H1 (cell line): Measurements from ENCODE around the gene HORMAD2. TPM values are rescaled to one million over a fixed set of nuclear protein-coding genes. Genes with fewer than 3 reads are reported as not detected.

Experiments
- CTCF ChIA-PET: fragments of 300-600 bp; sonication (Branson Sonifier 250); formaldehyde crosslinking; loops from one replicate; lab custom pipeline; 2021; ENCODE audit not compliant: partially characterized antibody; lab: Charles Lee
- POLR2A ChIA-PET: fragments of 300-600 bp; sonication (Branson Sonifier 250); formaldehyde crosslinking; loops from one replicate; lab custom pipeline; 2021; ENCODE audit warnings: inconsistent platforms; ENCODE audit not compliant: partially characterized antibody; lab: Charles Lee
- DNase-seq, 2 experiments: peaks; one replicate each; pipeline versions ENCODE4 v3.0.0 to v3.0.0-alpha.2; 2010 to 2022; ENCODE audit warnings: low spot score in 2 of 2, low read depth in 1 of 2, mixed read lengths in 1 of 2
- FAIRE-seq: peaks from 2 replicates; lab custom pipeline; 2011; peaks lifted over from hg19 to GRCh38; lab: Jason Lieb, UNC
- H2AFZ ChIP-seq: 2 replicates; pipeline ENCODE4 v1.8.1; 2012; ENCODE audit warnings: low read length, inconsistent platforms
- H2AK5ac ChIP-seq: 2 replicates; pipeline ENCODE4 v1.6.1; 2013; ENCODE audit warnings: low read depth, low read length
- H2BK120ac ChIP-seq: replicated peaks from 2 replicates; pipeline ENCODE3; 2013; ENCODE audit warnings: low read depth, low read length, inconsistent platforms
- H2BK12ac ChIP-seq: 2 replicates; pipeline ENCODE4 v1.6.1; 2013; ENCODE audit warnings: low read depth, low read length
- H2BK15ac ChIP-seq: 2 replicates; pipeline ENCODE4 v1.6.1; 2013; ENCODE audit warnings: low read length
- H2BK20ac ChIP-seq: 2 replicates; pipeline ENCODE4 v1.6.1; 2013; ENCODE audit warnings: low read length
- H2BK5ac ChIP-seq: 2 replicates; pipeline ENCODE4 v1.6.1; 2013; ENCODE audit warnings: low read depth, low read length
- H3K14ac ChIP-seq: 2 replicates; pipeline ENCODE4 v1.6.1; 2013; ENCODE audit warnings: inconsistent platforms; ENCODE audit not compliant: insufficient read length
- H3K18ac ChIP-seq: 2 replicates; pipeline ENCODE4 v1.6.1; 2013; ENCODE audit warnings: low read length; ENCODE audit errors: extremely low read depth
- H3K23ac ChIP-seq: 2 replicates; pipeline ENCODE4 v1.6.1; 2013; ENCODE audit warnings: inconsistent platforms; ENCODE audit not compliant: insufficient read length
- H3K23me2 ChIP-seq: 2 replicates; pipeline ENCODE4 v1.6.1; 2013; ENCODE audit warnings: low read depth, low read length
- H3K27ac ChIP-seq: 2 replicates; pipeline ENCODE4 v1.6.1; 2011; ENCODE audit warnings: low read depth, low read length, inconsistent platforms
- H3K27me3 ChIP-seq, 4 experiments: replicated peaks in 1 of 4; 1 replicate in 1 of 4; 2 replicates in 3 of 4; pipeline versions ENCODE4 v1.6.1 to v1.8.1; 2011 to 2013; ENCODE audit warnings: low read length in 3 of 4, mild to moderate bottlenecking in 3 of 4, inconsistent platforms in 2 of 4, mixed read lengths in 2 of 4, moderate library complexity in 1 of 4; ENCODE audit not compliant: control insufficient read depth in 3 of 4, insufficient read depth in 3 of 4; ENCODE audit errors: extremely low read depth in 1 of 4
- H3K36me3 ChIP-seq, 4 experiments: 2 replicates each; pipeline versions ENCODE4 v1.6.1 to v1.8.1; 2011 to 2013; ENCODE audit warnings: mild to moderate bottlenecking in 4 of 4, low read length in 3 of 4, moderate library complexity in 2 of 4, control low read depth in 1 of 4, inconsistent platforms in 1 of 4; ENCODE audit not compliant: insufficient read depth in 4 of 4, control insufficient read depth in 2 of 4
- H3K4ac ChIP-seq: replicated peaks from 2 replicates; pipeline ENCODE3; 2013; ENCODE audit warnings: low read length, low read depth, mixed read lengths, inconsistent platforms; ENCODE audit not compliant: insufficient read length
- H3K4me1 ChIP-seq, 4 experiments: replicated peaks in 1 of 4; 1 replicate in 1 of 4; 2 replicates in 3 of 4; pipeline versions ENCODE4 v1.6.1 to v1.8.1; 2011 to 2013; ENCODE audit warnings: low read length in 3 of 4, inconsistent platforms in 2 of 4, mixed read lengths in 1 of 4; ENCODE audit not compliant: insufficient read depth in 4 of 4, control insufficient read depth in 3 of 4
- H3K4me2 ChIP-seq, 2 experiments: 2 replicates each; pipeline versions ENCODE4 v1.6.1 to v1.8.1; 2011 to 2013; ENCODE audit warnings: low read depth in 2 of 2, low read length in 2 of 2, control low read depth in 1 of 2, inconsistent platforms in 1 of 2, mild to moderate bottlenecking in 1 of 2; ENCODE audit not compliant: insufficient read depth in 1 of 2
- H3K4me3 ChIP-seq, 4 experiments: fragments of 200-600, 300-600 bp in 1 of 4; sonication (generic), shearing (Covaris generic), sonication (Bioruptor Twin) in 1 of 4; 2 replicates each; pipeline versions ENCODE4 v1.5.1 to v1.8.1; 2011 to 2016; ENCODE audit warnings: low read length in 4 of 4, low read depth in 3 of 4, control low read depth in 2 of 4, inconsistent platforms in 2 of 4, mild to moderate bottlenecking in 2 of 4, mixed read lengths in 1 of 4, moderate library complexity in 1 of 4; ENCODE audit not compliant: insufficient read depth in 2 of 4; ENCODE audit errors: extremely low read depth in 1 of 4
- H3K56ac ChIP-seq: replicated peaks from 2 replicates; pipeline ENCODE3; 2013; ENCODE audit warnings: low read depth, mild to moderate bottlenecking, mixed read lengths, low read length, inconsistent platforms; ENCODE audit not compliant: insufficient read length
- H3K79me1 ChIP-seq: 2 replicates; pipeline ENCODE4 v1.6.1; 2013; ENCODE audit warnings: low read depth, low read length, control low read depth
- H3K79me2 ChIP-seq, 2 experiments: 2 replicates each; pipeline versions ENCODE4 v1.6.1 to v1.8.1; 2012 to 2013; ENCODE audit warnings: low read length in 2 of 2, mild to moderate bottlenecking in 2 of 2, inconsistent platforms in 1 of 2; ENCODE audit not compliant: insufficient read depth in 2 of 2, control insufficient read depth in 1 of 2
- H3K9ac ChIP-seq, 4 experiments: replicated peaks in 1 of 4; 1 replicate in 1 of 4; 2 replicates in 3 of 4; pipeline versions ENCODE4 v1.6.1 to v1.8.1; 2011 to 2013; ENCODE audit warnings: low read depth in 3 of 4, low read length in 3 of 4, control low read depth in 2 of 4, mild to moderate bottlenecking in 2 of 4, moderate library complexity in 2 of 4, inconsistent platforms in 1 of 4; ENCODE audit errors: extremely low read depth in 1 of 4
- H3K9me3 ChIP-seq, 2 experiments: 2 replicates each; pipeline versions ENCODE4 v1.6.1 to v1.8.1; 2012 to 2013; ENCODE audit warnings: mild to moderate bottlenecking in 2 of 2, moderate library complexity in 2 of 2, control low read depth in 1 of 2, inconsistent platforms in 1 of 2, low read depth in 1 of 2, low read length in 1 of 2, mixed read lengths in 1 of 2; ENCODE audit not compliant: insufficient read depth in 2 of 2
- H4K20me1 ChIP-seq, 2 experiments: replicated peaks in 1 of 2; 2 replicates each; pipeline versions ENCODE3 to v1.8.1; 2011 to 2013; ENCODE audit warnings: inconsistent platforms in 2 of 2, low read length in 2 of 2, mild to moderate bottlenecking in 1 of 2; ENCODE audit not compliant: insufficient read depth in 2 of 2, control insufficient read depth in 1 of 2
- H4K5ac ChIP-seq: 2 replicates; pipeline ENCODE4 v1.6.1; 2013; ENCODE audit warnings: low read length, low read depth, mixed read lengths, inconsistent platforms; ENCODE audit not compliant: insufficient read length
- H4K8ac ChIP-seq: 2 replicates; pipeline ENCODE4 v1.8.0; 2013; ENCODE audit warnings: mild to moderate bottlenecking, moderate library complexity, low read length, inconsistent platforms; ENCODE audit not compliant: insufficient read depth; ENCODE audit errors: extremely low read depth
- H4K91ac ChIP-seq: replicated peaks from 2 replicates; pipeline ENCODE3; 2013; ENCODE audit warnings: low read length, mixed read lengths, inconsistent platforms; ENCODE audit not compliant: insufficient read length
- CEBPB ChIP-seq: IDR thresholded peaks from 2 replicates; pipeline ENCODE4 v1.6.1; 2012; ENCODE audit warnings: low read depth, low read length
- FOSL1 ChIP-seq: IDR thresholded peaks from 2 replicates; pipeline ENCODE4 v1.6.1; 2011; ENCODE audit warnings: mild to moderate bottlenecking, low read depth, low read length, moderate library complexity; ENCODE audit not compliant: insufficient read depth
- GTF2F1 ChIP-seq: IDR thresholded peaks from 2 replicates; pipeline ENCODE4 v1.6.1; 2012; ENCODE audit warnings: low read depth, low read length, improper control_type of control experiment, borderline replicate concordance
- HDAC6 ChIP-seq: IDR thresholded peaks from one replicate; pipeline ENCODE4 v1.7.1; 2012; ENCODE audit warnings: low read depth, mild to moderate bottlenecking, inconsistent platforms, low read length, moderate library complexity
- JUN ChIP-seq: IDR thresholded peaks from 2 replicates; pipeline ENCODE4 v1.6.1; 2011; ENCODE audit warnings: low read depth, mild to moderate bottlenecking, improper control_type of control experiment, low read length
- KDM4A ChIP-seq: IDR thresholded peaks from one replicate; pipeline ENCODE4 v1.7.1; 2012; ENCODE audit warnings: low read depth, mild to moderate bottlenecking, moderate library complexity, low read length, inconsistent platforms; ENCODE audit not compliant: severe bottlenecking
- MAFK ChIP-seq: IDR thresholded peaks from 2 replicates; pipeline ENCODE4 v1.6.1; 2012; ENCODE audit warnings: low read depth, mild to moderate bottlenecking, improper control_type of control experiment, low read length
- MAX ChIP-seq: IDR thresholded peaks from 2 replicates; pipeline ENCODE4 v1.6.1; 2012; ENCODE audit warnings: inconsistent platforms
- NRF1 ChIP-seq: IDR thresholded peaks from 2 replicates; pipeline ENCODE4 v1.6.1; 2011; ENCODE audit warnings: mild to moderate bottlenecking, low read depth, low read length, improper control_type of control experiment
- POLR2A ChIP-seq, 2 experiments: IDR thresholded peaks; 1 replicate in 1 of 2; 2 replicates in 1 of 2; pipeline ENCODE4 v1.6.1; 2011; ENCODE audit warnings: low read depth in 2 of 2, low read length in 2 of 2, mild to moderate bottlenecking in 2 of 2; ENCODE audit errors: control extremely low read depth in 1 of 2
- SIN3A ChIP-seq, 2 experiments: IDR thresholded peaks in 1 of 2; conservative IDR thresholded peaks in 1 of 2; 2 replicates each; pipeline ENCODE4 v1.6.1; 2011 to 2012; ENCODE audit warnings: low read length in 2 of 2, improper control_type of control experiment in 1 of 2, low read depth in 1 of 2, mild to moderate bottlenecking in 1 of 2
- SIRT6 ChIP-seq: IDR thresholded peaks from one replicate; pipeline ENCODE4 v1.7.1; 2012; ENCODE audit warnings: low read length, inconsistent platforms
- SP4 ChIP-seq: IDR thresholded peaks from 2 replicates; pipeline ENCODE4 v1.6.1; 2012; ENCODE audit warnings: low read length, inconsistent platforms
- SUZ12 ChIP-seq: fragments of 200-600 bp; sonication (generic); IDR thresholded peaks from 2 replicates; pipeline ENCODE4 v1.6.1; 2012; ENCODE audit warnings: mild to moderate bottlenecking, inconsistent platforms, low read length, moderate library complexity, mixed read lengths
- ZNF274 ChIP-seq: IDR thresholded peaks from 2 replicates; pipeline ENCODE4 v1.7.0; 2012; ENCODE audit warnings: low read length, borderline replicate concordance; ENCODE audit errors: extremely low read depth
- WGBS, 2 experiments: shearing (Covaris generic) in 1 of 2; methylation state at CpG; one replicate each; pipeline versions ENCODE4 v1.1.6 to v1.1.7; 2013 to 2015; ENCODE audit warnings: low lambda C conversion rate in 2 of 2, mixed read lengths in 2 of 2, inconsistent platforms in 1 of 2, low coverage in 1 of 2, missing lambda C conversion rate in 1 of 2; ENCODE audit not compliant: insufficient replicate concordance in 2 of 2, insufficient coverage in 1 of 2, insufficient read length in 1 of 2; ENCODE audit errors: extremely low coverage in 1 of 2, missing lambda C conversion rate in 1 of 2; 5-methylcytosine and 5-hydroxymethylcytosine counted together
- polyA plus RNA-seq, 7 experiments: library from polyadenylated mRNA; depleted of rRNA in 3 of 7; stranded (reverse) in 5 of 7; unstranded in 2 of 7; fragments of >200 nt in 5 of 7; fragments of 200-250 nt in 2 of 7; gene quantifications; 1 replicate in 5 of 7; 2 replicates in 1 of 7; 4 replicates in 1 of 7; pipeline versions ENCODE4 v1.2.1 to v1.2.3, GENCODE V29; 2011 to 2013; ENCODE audit warnings: missing spikeins in 2 of 7, mixed read lengths in 2 of 7
- total RNA-seq: library from RNA; stranded (reverse); fragmentation: NEBNext Ultra II Directional; extraction: Animal tissue kit (Norgen Biotek cat#: 25700); gene quantifications from 2 replicates; pipeline ENCODE4 v1.2.1, GENCODE V29; 2021

HORMAD2 gene
- total and polyA plus RNA-seq, 2 of the 8 experiments (the other 6 are each of a cell fraction or from before 2014, with no cell fraction given) = 0.03 TPM; not detected in 1

- Histone ChIP-seq H3K9ac (no peak overlapping the region), H2BK12ac (no peak overlapping the region), H3K27ac (no peak overlapping the region), H3K79me2 (no peaks in the 10 kb centered on the region), H3K27me3 (no peaks in the 10 kb centered on the region; a peak in 1 of 7 replicates), H3K18ac (no peak overlapping the region), H3K36me3 (no peaks in the 10 kb centered on the region), H4K20me1 (no peaks in the 10 kb centered on the region), H3K4ac (no peak overlapping the region), H3K23me2 (no peaks in the 10 kb centered on the region), H2BK15ac (no peak overlapping the region), H3K14ac (no peak overlapping the region), H3K4me3 (no peak overlapping the region), H3K4me1 (peaks cover 0 to 3% (median under 1%) of the 10 kb centered on the region in 4 experiments; a peak in 4 of 7 replicates), H2AFZ (no peak overlapping the region), H3K23ac (no peak overlapping the region), H2BK5ac (no peak overlapping the region), H3K56ac (no peak overlapping the region), H4K8ac (no peak overlapping the region), H2BK20ac (no peak overlapping the region), H4K91ac (no peak overlapping the region), H4K5ac (no peak overlapping the region), H3K79me1 (no peaks in the 10 kb centered on the region), H3K4me2 (no peak overlapping the region), H3K9me3 (no peaks in the 10 kb centered on the region), H2BK120ac (no peak overlapping the region), H2AK5ac (no peak overlapping the region)
- CTCF ChIA-PET = interaction anchor here (0.8 to 1.4 kb wide), 3 partner anchors 11 to 127 kb away, joined by 3 to 6 read pairs (median 4); no protein-coding TSS in a partner anchor
- POLR2A ChIA-PET = interaction anchor here (0.6 to 1.0 kb wide), 2 partner anchors 18 to 97 kb away, joined by 3 read pairs; no protein-coding TSS in a partner anchor
- no peak for FAIRE-seq
- no peak for DNase-seq
- 0% methylated on average over 1 of the region's 1 CpG; no CpG with 5 or more reads in 1 of the 2 experiments for WGBS, 2 experiments
- no peak for TF ChIP-seq SUZ12
- no peak for TF ChIP-seq HDAC6
- no peak for TF ChIP-seq MAFK
- TF ChIP-seq SIRT6 = no peak
- no peak for TF ChIP-seq CEBPB
- TF ChIP-seq GTF2F1 = no peak
- no peak for TF ChIP-seq POLR2A (IDR thresholded peaks at IDR 0.05; ENCODE audit: control extremely low read depth in 1 of 2, low read depth in 2 of 2, low read length in 2 of 2)
- no peak for TF ChIP-seq FOSL1
- no peak for TF ChIP-seq SIN3A (conservative IDR thresholded peaks at IDR 0.05 in 1 of 2, IDR thresholded peaks at IDR 0.05 in 1 of 2; ENCODE audit: low read depth in 1 of 2, low read length in 2 of 2)
- no peak for TF ChIP-seq KDM4A
- no peak for TF ChIP-seq ZNF274
- no peak for TF ChIP-seq NRF1
- TF ChIP-seq JUN = no peak
- no peak for TF ChIP-seq MAX
- no peak for TF ChIP-seq SP4
Observed at GRCh38 chr22:30158277-30158676, 78.0 kb downstream of the HORMAD2 start.
